GM12878 (cell line): ENCODE results near the gene SOX10.

ENCODE experiments used
- EGR1 ChIP-seq, 2 experiments: IDR thresholded peaks; 1 replicate in 1 of 2; 2 replicates in 1 of 2; pipeline ENCODE4 v1.6.1; 2011 to 2012; ENCODE audit warnings: low read depth in 2 of 2, low read length in 2 of 2, borderline replicate concordance in 1 of 2, mild to moderate bottlenecking in 1 of 2, moderate library complexity in 1 of 2
- RBBP5 ChIP-seq: fragments of 200-600 bp; sonication (generic); conservative IDR thresholded peaks from 2 replicates; pipeline ENCODE4 v1.6.1; 2016
- SIX5 ChIP-seq: IDR thresholded peaks from 2 replicates; pipeline ENCODE4 v1.6.1; 2011; ENCODE audit warnings: mild to moderate bottlenecking, low read depth, low read length, moderate library complexity; ENCODE audit not compliant: severe bottlenecking
- SUZ12 ChIP-seq: fragments of 200-600 bp; sonication (generic); IDR thresholded peaks from one replicate; pipeline ENCODE4 v1.6.1; 2018; ENCODE audit warnings: antibody characterized with exemption, mild to moderate bottlenecking; ENCODE audit not compliant: unreplicated experiment

DNA sequence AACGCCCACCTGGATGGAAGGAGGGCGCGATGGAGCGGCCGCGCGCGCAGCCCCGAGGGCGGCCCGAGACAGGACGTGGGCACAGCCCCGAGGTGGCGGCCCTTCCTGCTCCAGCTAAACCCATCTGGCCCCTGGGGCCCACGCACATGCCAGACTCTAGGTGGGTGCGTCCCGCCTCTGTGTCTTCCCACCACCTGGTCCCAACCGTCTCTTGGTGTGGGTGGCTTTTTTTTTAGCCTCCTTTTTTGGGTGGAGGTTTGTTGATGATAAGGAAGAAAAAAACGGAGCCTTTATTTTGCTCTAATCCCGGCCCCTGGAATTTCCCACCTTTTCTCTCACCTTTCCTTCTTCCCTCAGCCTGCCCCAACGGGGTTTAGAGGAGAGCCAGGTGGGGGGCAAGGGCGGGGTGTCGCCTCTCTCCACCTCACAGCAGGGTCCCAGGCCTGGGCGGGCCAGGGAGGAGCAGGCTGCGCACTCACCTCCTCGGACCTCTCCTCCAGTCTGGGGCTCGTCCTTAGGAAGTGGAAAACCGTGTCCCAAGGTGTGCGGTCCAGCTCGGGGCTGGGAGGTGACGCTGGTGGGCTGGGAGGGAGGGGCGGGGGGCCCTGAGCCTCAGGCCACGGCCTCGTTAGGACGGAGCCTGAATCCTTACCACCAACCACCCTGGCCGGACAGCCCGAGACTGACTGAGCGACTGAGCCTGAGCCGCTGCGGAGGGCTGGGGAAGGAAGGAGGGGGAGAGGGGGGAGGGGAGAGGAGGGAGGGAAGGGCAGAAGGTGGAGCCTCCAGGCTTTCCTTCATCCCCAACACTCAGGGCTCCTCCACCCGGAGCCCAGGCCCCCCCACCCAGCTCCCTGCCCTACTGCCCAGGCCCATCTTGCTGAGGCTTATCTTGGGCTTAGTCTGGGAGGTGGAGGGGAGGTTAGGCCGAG is at the start of gene SOX10:
- TF ChIP-seq SIX5 (no peak), EGR1 (IDR thresholded peaks at IDR 0.05; ENCODE audit: borderline replicate concordance in 1 of 2, low read depth in 2 of 2, low read length in 2 of 2) (no peak), RBBP5 (no peak), SUZ12 (no peak)
